ENCODE measurements around the gene FAT3. TPM values are rescaled to one million over a fixed set of nuclear protein-coding genes. Genes with fewer than 3 reads are reported as not detected.

FAT3 gene
- total and polyA plus RNA-seq, 2 of the 4 experiments (the other 2 are of a cell fraction) = 0.53 to 2.9 TPM

DNA sequence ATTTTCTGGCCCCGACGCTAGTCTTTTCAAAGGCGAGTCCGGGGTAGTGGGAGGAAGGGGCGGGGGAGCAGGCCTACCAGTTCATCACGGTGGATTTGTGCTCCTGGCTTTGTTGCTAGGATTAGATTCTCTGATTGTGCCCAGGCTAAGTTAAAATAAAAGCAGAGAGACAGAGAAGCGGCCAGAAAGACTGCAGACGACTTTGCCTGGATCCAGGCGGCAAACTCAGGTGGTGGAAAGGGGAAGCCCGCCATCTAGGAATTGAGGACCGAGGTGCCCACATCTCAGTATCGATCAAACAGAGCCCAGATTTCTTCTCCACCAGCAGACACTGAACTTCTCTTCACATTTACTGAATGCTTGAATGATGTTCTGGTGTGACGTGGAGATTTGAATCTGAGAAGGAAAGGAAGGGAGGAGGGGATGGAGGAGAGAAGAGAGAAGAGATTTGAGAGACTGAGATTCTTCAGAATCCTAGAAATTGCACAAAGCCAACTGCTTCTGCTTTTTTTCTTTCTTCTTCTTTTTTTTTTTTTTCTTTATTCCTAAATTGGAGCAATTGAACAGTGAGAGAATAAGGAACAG, 2.7 kb downstream of the FAT3 start:
- Histone ChIP-seq H4K5ac (ENCODE audit: low read depth, low read length) (no peak overlapping the region), H2AFZ (replicated peaks; ENCODE audit: low read length, poor library complexity) (no peak overlapping the region), H3K23ac (ENCODE audit: low read depth, low read length) (no peak overlapping the region), H3K9ac (ENCODE audit: low read depth, low read length) (no peak overlapping the region), H3K9me1 (ENCODE audit: insufficient read depth, low read length) (no peaks in the 10 kb centered on the region), H4K20me1 (ENCODE audit: insufficient read depth, low read length) (no peaks in the 10 kb centered on the region), H2BK20ac (ENCODE audit: low read depth, low read length) (no peak overlapping the region), H3K27ac (ENCODE audit: insufficient read depth, low read length) (no peak overlapping the region), H3K14ac (replicated peaks; ENCODE audit: low read depth, low read length) (no peak overlapping the region), H3K27me3 (ENCODE audit: control insufficient read depth, insufficient read depth, low read length) (peaks cover 55% of the 10 kb centered on the region), H3K9me3 (ENCODE audit: control insufficient read depth, insufficient read depth, low read length) (no peaks in the 10 kb centered on the region), H3K4me2 (ENCODE audit: low read depth, low read length) (no peak overlapping the region; the same call in 1 of the 2 replicates), H3K36me3 (ENCODE audit: control insufficient read depth, insufficient read depth, low read length) (no peaks in the 10 kb centered on the region), H3K18ac (ENCODE audit: low read depth, low read length) (no peak overlapping the region), H4K8ac (ENCODE audit: low read depth in 2 of 2, low read length in 2 of 2) (no peak overlapping the region), H3K4me1 (ENCODE audit: control insufficient read depth, insufficient read depth, low read length) (peaks cover 1% of the 10 kb centered on the region; the same call in 1 of the 2 replicates), H4K91ac (ENCODE audit: insufficient read depth, low read depth, low read length) (no peak overlapping the region), H3K79me1 (ENCODE audit: low read depth in 1 of 2, low read length in 2 of 2) (no peaks in the 10 kb centered on the region), H2AK5ac (ENCODE audit: low read depth, low read length) (no peak overlapping the region), H3K4me3 (ENCODE audit: insufficient read depth, low read depth, low read length) (no peak overlapping the region), H2BK15ac (ENCODE audit: low read depth, low read length) (no peak overlapping the region), H3K4ac (ENCODE audit: low read depth, low read length) (no peak overlapping the region), H2BK5ac (ENCODE audit: low read depth, low read length, poor library complexity, severe bottlenecking) (no peak overlapping the region), H2AK9ac (replicated peaks; ENCODE audit: low read depth, low read length, poor library complexity) (no peak overlapping the region), H2BK120ac (ENCODE audit: low read depth, low read length) (no peak overlapping the region), H3K56ac (ENCODE audit: extremely low read depth, insufficient read depth, low read length) (no peak overlapping the region)
- in situ Hi-C loops (cut with MboI; ENCODE audit: low sequenced_read_pairs) = no loop called here
- ATAC-seq (ENCODE audit: low read depth) = no peak
- no peak for DNase-seq
- POLR2A ChIA-PET (ENCODE audit: unreplicated experiment) = no interaction called here
- intact Hi-C loops (cut with micrococcal nuclease) = loop anchor here (10.0 kb wide), 1 partner anchor 227 kb away; no protein-coding TSS in a partner anchor
- CTCF ChIA-PET = no interaction called here
- dilution Hi-C loops (cut with HindIII; ENCODE audit: low sequenced_read_pairs, unreplicated experiment) = no loop called here
- WGBS, 2 experiments (ENCODE audit: extremely low coverage in 2 of 2, insufficient read length in 1 of 2) = no CpG with 5 or more reads among the region's 13 CpGs
- BruUV-seq (replicated peaks) = no TSS peak
- TF ChIP-seq MAFK (IDR thresholded peaks at IDR 0.05; ENCODE audit: low read depth, low read length) (no peak), BHLHE40 (IDR thresholded peaks at IDR 0.05; ENCODE audit: low read depth, low read length) (no peak), RCOR1 (IDR thresholded peaks at IDR 0.05; ENCODE audit: insufficient replicate concordance, low read length) (no peak), CEBPB (IDR thresholded peaks at IDR 0.05; ENCODE audit: low read depth, low read length) (no peak), MAZ (IDR thresholded peaks at IDR 0.05; ENCODE audit: borderline replicate concordance, low read depth, low read length) (no peak), SMC3 (IDR thresholded peaks at IDR 0.05; ENCODE audit: low read depth, low read length) (no peak), RAD21 (IDR thresholded peaks at IDR 0.05; ENCODE audit: low read length) (no peak), CTCF (conservative IDR thresholded peaks at IDR 0.05; ENCODE audit: low read depth, low read length) (no peak), FOS (IDR thresholded peaks at IDR 0.05; ENCODE audit: low read depth, low read length) (no peak)

Measured in IMR-90 (cell line).